ENCODE data around the gene SCUBE1. TPM values are rescaled to one million over a fixed set of nuclear protein-coding genes. Genes with fewer than 3 reads are reported as not detected.
A peak's percentile ranks its signal among the peaks of the same experiment; 100 is the strongest.

Gene SCUBE1
- total and polyA plus RNA-seq, 2 donors, result 0.30 to 0.52 TPM

- no peak for DNase-seq (ENCODE audit: low read depth in 6 of 9, low spot score in 9 of 9)
Measured at GRCh38 chr22:43209523-43209890, 133.7 kb downstream of the SCUBE1 start.

GRCh38 chr22:43208703-43209522 is 134.3 kb downstream of the SCUBE1 start:
- 95% methylated on average over 26 of the region's 26 CpGs for WGBS
- Histone ChIP-seq H3K9me3 (ENCODE audit: control insufficient read depth in 2 of 2, insufficient read depth in 1 of 2, low read length in 1 of 2) (no peaks in the 10 kb centered on the region), H3K27me3 (ENCODE audit: control insufficient read depth in 2 of 2, insufficient read depth in 1 of 2, low read length in 1 of 2) (no peaks in the 10 kb centered on the region), H3K4me3 (ENCODE audit: low read length in 2 of 2) (no peak overlapping the region), H3K4me1 (ENCODE audit: control insufficient read depth in 2 of 2, insufficient read depth in 2 of 2, low read length in 2 of 2) (no peaks in the 10 kb centered on the region), H3K27ac (ENCODE audit: low read depth in 1 of 2, low read length in 1 of 2) (no peak overlapping the region), H3K36me3 (ENCODE audit: control insufficient read depth in 2 of 2, insufficient read depth in 2 of 2, low read length in 1 of 2) (no peaks in the 10 kb centered on the region)
- no peak for DNase-seq (ENCODE audit: low read depth in 6 of 9, low spot score in 9 of 9)

More at GRCh38 chr22:43209523-43209890, 133.7 kb downstream of the SCUBE1 start:
- Histone ChIP-seq H3K27me3 (ENCODE audit: control insufficient read depth in 2 of 2, insufficient read depth in 1 of 2, low read length in 1 of 2) (no peaks in the 10 kb centered on the region), H3K36me3 (ENCODE audit: control insufficient read depth in 2 of 2, insufficient read depth in 2 of 2, low read length in 1 of 2) (no peaks in the 10 kb centered on the region), H3K9me3 (ENCODE audit: control insufficient read depth in 2 of 2, insufficient read depth in 1 of 2, low read length in 1 of 2) (no peaks in the 10 kb centered on the region), H3K4me3 (ENCODE audit: low read length in 2 of 2) (no peak overlapping the region), H3K4me1 (ENCODE audit: control insufficient read depth in 2 of 2, insufficient read depth in 2 of 2, low read length in 2 of 2) (no peaks in the 10 kb centered on the region), H3K27ac (ENCODE audit: low read depth in 1 of 2, low read length in 1 of 2) (no peak overlapping the region)
- WGBS, result 97% methylated on average over 15 of the region's 15 CpGs

- no peaks in the 10 kb centered on the region for H3K9me3 ChIP-seq (ENCODE audit: control insufficient read depth in 2 of 2, insufficient read depth in 1 of 2, low read length in 1 of 2)
- no peak overlapping the region for H3K27ac ChIP-seq (ENCODE audit: low read depth in 1 of 2, low read length in 1 of 2)
- H3K27me3 ChIP-seq (ENCODE audit: control insufficient read depth in 2 of 2, insufficient read depth in 1 of 2, low read length in 1 of 2), result no peaks in the 10 kb centered on the region
- H3K4me3 ChIP-seq (ENCODE audit: low read length in 2 of 2), result no peak overlapping the region
- no peak for DNase-seq (ENCODE audit: low read depth in 6 of 9, low spot score in 9 of 9)
- H3K4me1 ChIP-seq (ENCODE audit: control insufficient read depth in 2 of 2, insufficient read depth in 2 of 2, low read length in 2 of 2), result no peaks in the 10 kb centered on the region
- WGBS, result 95% methylated on average over 26 of the region's 26 CpGs
- no peaks in the 10 kb centered on the region for H3K36me3 ChIP-seq (ENCODE audit: control insufficient read depth in 2 of 2, insufficient read depth in 2 of 2, low read length in 1 of 2)
Measured at GRCh38 chr22:43207849-43208702, 135.1 kb downstream of the SCUBE1 start.

- WGBS, result 95% methylated on average over 13 of the region's 13 CpGs
- no peak overlapping the region for H3K4me3 ChIP-seq (ENCODE audit: low read length in 2 of 2)
- no peak for DNase-seq (ENCODE audit: low read depth in 6 of 9, low spot score in 9 of 9)
Measured at GRCh38 chr22:43207386-43207785, 135.8 kb downstream of the SCUBE1 start.

GRCh38 chr22:43206509-43207161 is 136.5 kb downstream of the SCUBE1 start:
- no peak for DNase-seq (ENCODE audit: low read depth in 6 of 9, low spot score in 9 of 9)

More at GRCh38 chr22:43207386-43207785, 135.8 kb downstream of the SCUBE1 start:
- peak overlapping the region in 1 of 2 donors; percentile 4 for H3K27ac ChIP-seq (ENCODE audit: low read depth in 1 of 2, low read length in 1 of 2)
- H3K27me3 ChIP-seq (ENCODE audit: control insufficient read depth in 2 of 2, insufficient read depth in 1 of 2, low read length in 1 of 2), result no peaks in the 10 kb centered on the region
- no peaks in the 10 kb centered on the region for H3K9me3 ChIP-seq (ENCODE audit: control insufficient read depth in 2 of 2, insufficient read depth in 1 of 2, low read length in 1 of 2)
- H3K36me3 ChIP-seq (ENCODE audit: control insufficient read depth in 2 of 2, insufficient read depth in 2 of 2, low read length in 1 of 2), result no peaks in the 10 kb centered on the region
- H3K4me1 ChIP-seq (ENCODE audit: control insufficient read depth in 2 of 2, insufficient read depth in 2 of 2, low read length in 2 of 2), result no peaks in the 10 kb centered on the region

GRCh38 chr22:43205748-43206508 is 137.2 kb downstream of the SCUBE1 start:
- H3K36me3 ChIP-seq (ENCODE audit: control insufficient read depth in 2 of 2, insufficient read depth in 2 of 2, low read length in 1 of 2), result no peaks in the 10 kb centered on the region
- no peak overlapping the region for H3K4me3 ChIP-seq (ENCODE audit: low read length in 2 of 2)
- H3K27me3 ChIP-seq (ENCODE audit: control insufficient read depth in 2 of 2, insufficient read depth in 1 of 2, low read length in 1 of 2), result no peaks in the 10 kb centered on the region
- H3K9me3 ChIP-seq (ENCODE audit: control insufficient read depth in 2 of 2, insufficient read depth in 1 of 2, low read length in 1 of 2), result no peaks in the 10 kb centered on the region
- WGBS, result 68% methylated on average over 5 of the region's 5 CpGs
- H3K27ac ChIP-seq (ENCODE audit: low read depth in 1 of 2, low read length in 1 of 2), result no peak overlapping the region
- DNase-seq (ENCODE audit: low read depth in 6 of 9, low spot score in 9 of 9), result no peak
- no peaks in the 10 kb centered on the region for H3K4me1 ChIP-seq (ENCODE audit: control insufficient read depth in 2 of 2, insufficient read depth in 2 of 2, low read length in 2 of 2)

More at GRCh38 chr22:43206509-43207161, 136.5 kb downstream of the SCUBE1 start:
- no peaks in the 10 kb centered on the region for H3K9me3 ChIP-seq (ENCODE audit: control insufficient read depth in 2 of 2, insufficient read depth in 1 of 2, low read length in 1 of 2)
- H3K27ac ChIP-seq (ENCODE audit: low read depth in 1 of 2, low read length in 1 of 2), result no peak overlapping the region
- no peaks in the 10 kb centered on the region for H3K27me3 ChIP-seq (ENCODE audit: control insufficient read depth in 2 of 2, insufficient read depth in 1 of 2, low read length in 1 of 2)
- no peaks in the 10 kb centered on the region for H3K36me3 ChIP-seq (ENCODE audit: control insufficient read depth in 2 of 2, insufficient read depth in 2 of 2, low read length in 1 of 2)
- no peak overlapping the region for H3K4me3 ChIP-seq (ENCODE audit: low read length in 2 of 2)
- no peaks in the 10 kb centered on the region for H3K4me1 ChIP-seq (ENCODE audit: control insufficient read depth in 2 of 2, insufficient read depth in 2 of 2, low read length in 2 of 2)
- 63% methylated on average over 23 of the region's 23 CpGs for WGBS

GRCh38 chr22:43205261-43205691 is 137.9 kb downstream of the SCUBE1 start:
- Histone ChIP-seq H3K9me3 (ENCODE audit: control insufficient read depth in 2 of 2, insufficient read depth in 1 of 2, low read length in 1 of 2) (no peaks in the 10 kb centered on the region), H3K4me1 (ENCODE audit: control insufficient read depth in 2 of 2, insufficient read depth in 2 of 2, low read length in 2 of 2) (no peaks in the 10 kb centered on the region), H3K36me3 (ENCODE audit: control insufficient read depth in 2 of 2, insufficient read depth in 2 of 2, low read length in 1 of 2) (no peaks in the 10 kb centered on the region), H3K27ac (ENCODE audit: low read depth in 1 of 2, low read length in 1 of 2) (no peak overlapping the region), H3K4me3 (ENCODE audit: low read length in 2 of 2) (no peak overlapping the region), H3K27me3 (ENCODE audit: control insufficient read depth in 2 of 2, insufficient read depth in 1 of 2, low read length in 1 of 2) (no peaks in the 10 kb centered on the region)
- 97% methylated on average over 9 of the region's 9 CpGs for WGBS
- no peak for DNase-seq (ENCODE audit: low read depth in 6 of 9, low spot score in 9 of 9)

- DNase-seq (ENCODE audit: low read depth in 6 of 9, low spot score in 9 of 9), result no peak
- no peak overlapping the region for H3K27ac ChIP-seq (ENCODE audit: low read depth in 1 of 2, low read length in 1 of 2)
- WGBS, result 93% methylated on average over 20 of the region's 20 CpGs
- no peak overlapping the region for H3K4me3 ChIP-seq (ENCODE audit: low read length in 2 of 2)
- H3K9me3 ChIP-seq (ENCODE audit: control insufficient read depth in 2 of 2, insufficient read depth in 1 of 2, low read length in 1 of 2), result no peaks in the 10 kb centered on the region
- no peaks in the 10 kb centered on the region for H3K27me3 ChIP-seq (ENCODE audit: control insufficient read depth in 2 of 2, insufficient read depth in 1 of 2, low read length in 1 of 2)
- H3K36me3 ChIP-seq (ENCODE audit: control insufficient read depth in 2 of 2, insufficient read depth in 2 of 2, low read length in 1 of 2), result no peaks in the 10 kb centered on the region
- H3K4me1 ChIP-seq (ENCODE audit: control insufficient read depth in 2 of 2, insufficient read depth in 2 of 2, low read length in 2 of 2), result no peaks in the 10 kb centered on the region
Measured at GRCh38 chr22:43203471-43203981, 139.6 kb downstream of the SCUBE1 start.

All from thymus (tissue), 11 donors.